ENCODE data around the gene ZNF274.
"Not testable (repeated sequence)": the region's sequence is repeated elsewhere in the genome, so short reads cannot be mapped to it uniquely, and the experiment has no call there.

ZNF274 gene

GRCh38 chr19:58182989-58183816 lies at the start of gene ZNF274:
ZNF274 (plus strand) TSS chr19:58183061; CDS start chr19:58183966, 905 bp downstream.
- Histone ChIP-seq H3K27ac (ENCODE audit: low read depth, low read length) (peak within 1 kb of the TSS; percentile 81), H3K27me3 (ENCODE audit: control insufficient read depth in 1 of 2, insufficient read depth in 2 of 2, low read length in 2 of 2) (no peaks in the 10 kb centered on the region), H3K9ac (ENCODE audit: low read length) (peak within 1 kb of the TSS; percentile 37), H3K4me1 (ENCODE audit: insufficient read depth, low read length) (no peaks in the 10 kb centered on the region), H3K36me3 (ENCODE audit: insufficient read depth, low read length) (peaks cover 29% of the 10 kb centered on the region), H3K9me3 (ENCODE audit: low read length) (peaks cover 66% of the 10 kb centered on the region), H3K4me3 (ENCODE audit: low read depth in 1 of 2, low read length in 2 of 2) (peak within 1 kb of the TSS; percentile 75 to 86)

GRCh38 chr19:58134244-58134643 lies 48.6 kb upstream of the ZNF274 start:
- H3K4me1 ChIP-seq (ENCODE audit: insufficient read depth, low read length): no peaks in the 10 kb centered on the region
- H3K27ac ChIP-seq (ENCODE audit: low read depth, low read length): no peak overlapping the region
- H3K9ac ChIP-seq (ENCODE audit: low read length): no peak overlapping the region
- H3K36me3 ChIP-seq (ENCODE audit: insufficient read depth, low read length): peaks cover 63% of the 10 kb centered on the region
- peaks cover 67% of the 10 kb centered on the region for H3K9me3 ChIP-seq (ENCODE audit: low read length)
- H3K27me3 ChIP-seq (ENCODE audit: control insufficient read depth in 1 of 2, insufficient read depth in 2 of 2, low read length in 2 of 2): no peaks in the 10 kb centered on the region
- H3K4me3 ChIP-seq (ENCODE audit: low read depth in 1 of 2, low read length in 2 of 2): no peak overlapping the region

GRCh38 chr19:58145849-58146248 lies 37.0 kb upstream of the ZNF274 start:
- H3K4me1 ChIP-seq (ENCODE audit: insufficient read depth, low read length): peaks cover 10% of the 10 kb centered on the region
- H3K36me3 ChIP-seq (ENCODE audit: insufficient read depth, low read length): peaks cover 17% of the 10 kb centered on the region
- no peak overlapping the region for H3K4me3 ChIP-seq (ENCODE audit: low read depth in 1 of 2, low read length in 2 of 2)
- no peaks in the 10 kb centered on the region for H3K27me3 ChIP-seq (ENCODE audit: control insufficient read depth in 1 of 2, insufficient read depth in 2 of 2, low read length in 2 of 2)
- H3K9me3 ChIP-seq (ENCODE audit: low read length): peaks cover 15% of the 10 kb centered on the region
- no peak overlapping the region for H3K27ac ChIP-seq (ENCODE audit: low read depth, low read length)
- H3K9ac ChIP-seq (ENCODE audit: low read length): no peak overlapping the region

GRCh38 chr19:58147475-58147874 lies 35.4 kb upstream of the ZNF274 start:
- H3K9me3 ChIP-seq (ENCODE audit: low read length); H3K27me3 ChIP-seq (ENCODE audit: control insufficient read depth in 1 of 2, insufficient read depth in 2 of 2, low read length in 2 of 2); H3K27ac ChIP-seq (ENCODE audit: low read depth, low read length); H3K9ac ChIP-seq (ENCODE audit: low read length); H3K36me3 ChIP-seq (ENCODE audit: insufficient read depth, low read length); H3K4me3 ChIP-seq (ENCODE audit: low read depth in 1 of 2, low read length in 2 of 2): not testable (repeated sequence)
- H3K4me1 ChIP-seq (ENCODE audit: insufficient read depth, low read length): peaks cover 15% of the 10 kb centered on the region

- peaks cover 28% of the 10 kb centered on the region for H3K4me1 ChIP-seq (ENCODE audit: insufficient read depth, low read length)
- peak within 1 kb of the TSS; percentile 84 for H3K9ac ChIP-seq (ENCODE audit: low read length)
Observed at GRCh38 chr19:58150328-58150921, 32.4 kb upstream of the ZNF274 start, which contains the start of gene ZNF329. ZNF329 (minus strand) TSS chr19:58150789; CDS start chr19:58129503, 21,286 bp downstream.

DNA sequence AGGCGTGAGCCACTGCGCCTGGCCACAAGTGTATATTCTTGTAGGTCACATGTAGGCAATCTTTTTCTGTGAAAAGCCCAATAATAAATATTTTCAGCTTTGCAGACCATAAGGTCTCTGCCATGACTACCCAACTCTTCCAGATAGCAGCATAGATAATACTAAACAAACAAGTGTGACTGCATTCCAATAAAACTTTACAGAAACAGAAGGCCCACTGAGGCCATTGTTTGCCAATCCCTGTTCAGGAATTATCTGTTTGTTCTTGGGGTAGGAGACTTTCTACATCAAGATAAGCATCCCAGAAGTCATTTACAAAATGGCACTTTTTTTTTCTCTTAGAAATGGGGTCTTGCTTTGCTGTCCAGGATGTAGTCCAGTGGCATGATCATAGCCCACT lies 29.5 kb upstream of the ZNF274 start:
- Histone ChIP-seq H3K9me3 (ENCODE audit: low read length) (no peaks in the 10 kb centered on the region), H3K4me1 (ENCODE audit: insufficient read depth, low read length) (peaks cover 28% of the 10 kb centered on the region), H3K27ac (ENCODE audit: low read depth, low read length) (no peak overlapping the region), H3K27me3 (ENCODE audit: control insufficient read depth in 1 of 2, insufficient read depth in 2 of 2, low read length in 2 of 2) (no peaks in the 10 kb centered on the region), H3K4me3 (ENCODE audit: low read depth in 1 of 2, low read length in 2 of 2) (peak overlapping the region in 1 of 2 donors; percentile 96), H3K9ac (ENCODE audit: low read length) (no peak overlapping the region), H3K36me3 (ENCODE audit: insufficient read depth, low read length) (no peaks in the 10 kb centered on the region)

More at GRCh38 chr19:58150328-58150921, 32.4 kb upstream of the ZNF274 start, which contains the start of gene ZNF329:
- Histone ChIP-seq H3K9me3 (ENCODE audit: low read length) (no peaks in the 10 kb centered on the region), H3K27ac (ENCODE audit: low read depth, low read length) (peak within 1 kb of the TSS; percentile 66), H3K36me3 (ENCODE audit: insufficient read depth, low read length) (no peaks in the 10 kb centered on the region), H3K4me3 (ENCODE audit: low read depth in 1 of 2, low read length in 2 of 2) (peak within 1 kb of the TSS; percentile 84 to 91), H3K27me3 (ENCODE audit: control insufficient read depth in 1 of 2, insufficient read depth in 2 of 2, low read length in 2 of 2) (no peaks in the 10 kb centered on the region)

- Histone ChIP-seq H3K36me3 (ENCODE audit: insufficient read depth, low read length) (no peaks in the 10 kb centered on the region), H3K4me1 (ENCODE audit: insufficient read depth, low read length) (peaks cover 26% of the 10 kb centered on the region), H3K4me3 (ENCODE audit: low read depth in 1 of 2, low read length in 2 of 2) (peak overlapping the region; percentile 96 to 97)
Observed at GRCh38 chr19:58154287-58154678, 28.6 kb upstream of the ZNF274 start.

DNA sequence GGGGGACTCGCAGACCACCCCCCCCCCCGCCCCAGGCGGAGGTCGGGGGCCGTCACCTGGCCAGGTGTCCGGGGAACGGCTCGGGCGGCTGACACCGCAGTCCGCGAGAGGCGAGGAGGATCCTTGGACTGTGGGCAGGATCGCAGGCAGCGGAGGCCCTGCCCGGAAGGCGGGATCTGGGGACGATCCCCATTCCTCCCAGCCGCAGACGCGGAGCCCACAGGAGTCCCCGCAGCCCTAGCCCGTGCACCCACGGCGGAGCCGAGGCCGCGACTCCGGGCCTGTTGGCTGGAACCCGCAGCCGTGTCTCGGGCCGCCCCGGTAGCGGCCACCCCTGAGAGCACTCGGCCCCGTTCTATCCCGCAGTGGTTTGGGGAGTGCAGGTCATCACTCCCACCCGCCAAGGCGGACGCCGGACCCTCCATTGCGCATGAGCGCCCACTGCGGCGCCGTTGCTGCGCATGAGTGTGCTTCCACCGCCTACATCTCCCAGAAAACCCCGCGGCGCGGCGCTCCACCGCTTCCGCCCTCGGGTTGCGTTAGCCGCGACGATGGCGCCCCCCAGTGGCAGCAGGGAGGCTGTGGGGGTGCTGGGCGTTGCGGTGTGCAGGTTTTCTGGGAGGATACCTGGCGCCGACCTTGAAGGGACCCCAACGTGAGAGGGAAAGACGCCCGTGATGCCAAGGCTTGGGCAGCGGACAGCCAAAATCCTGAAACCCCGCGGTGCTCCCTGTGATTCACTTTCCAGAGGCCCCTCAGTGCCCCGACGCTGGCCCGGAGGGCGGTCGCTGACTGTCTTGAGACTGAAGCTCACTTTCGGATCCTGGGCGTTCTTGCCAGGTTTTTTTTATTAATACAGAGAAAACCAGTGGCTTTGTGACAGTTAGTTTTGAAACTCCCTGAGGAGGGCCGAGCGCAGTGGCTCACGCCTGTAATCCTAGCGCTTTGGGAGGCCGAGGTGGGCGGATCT lies 27.9 kb upstream of the ZNF274 start:
- Histone ChIP-seq H3K4me1 (ENCODE audit: insufficient read depth, low read length) (peaks cover 20% of the 10 kb centered on the region), H3K36me3 (ENCODE audit: insufficient read depth, low read length) (no peaks in the 10 kb centered on the region), H3K27me3 (ENCODE audit: control insufficient read depth in 1 of 2, insufficient read depth in 2 of 2, low read length in 2 of 2) (no peaks in the 10 kb centered on the region), H3K9ac (ENCODE audit: low read length) (peak overlapping the region; percentile 76), H3K4me3 (ENCODE audit: low read depth in 1 of 2, low read length in 2 of 2) (peak overlapping the region; percentile 96 to 97), H3K27ac (ENCODE audit: low read depth, low read length) (peak overlapping the region; percentile 77), H3K9me3 (ENCODE audit: low read length) (no peaks in the 10 kb centered on the region)

More at GRCh38 chr19:58154287-58154678, 28.6 kb upstream of the ZNF274 start:
- H3K9me3 ChIP-seq (ENCODE audit: low read length): no peaks in the 10 kb centered on the region
- H3K27ac ChIP-seq (ENCODE audit: low read depth, low read length): peak overlapping the region; percentile 77
- H3K27me3 ChIP-seq (ENCODE audit: control insufficient read depth in 1 of 2, insufficient read depth in 2 of 2, low read length in 2 of 2): no peaks in the 10 kb centered on the region
- H3K9ac ChIP-seq (ENCODE audit: low read length): peak overlapping the region; percentile 76

GRCh38 chr19:58157045-58157728 lies 25.7 kb upstream of the ZNF274 start:
- Histone ChIP-seq H3K27me3 (ENCODE audit: control insufficient read depth in 1 of 2, insufficient read depth in 2 of 2, low read length in 2 of 2) (no peaks in the 10 kb centered on the region), H3K4me1 (ENCODE audit: insufficient read depth, low read length) (peaks cover 13% of the 10 kb centered on the region), H3K9me3 (ENCODE audit: low read length) (no peaks in the 10 kb centered on the region), H3K4me3 (ENCODE audit: low read depth in 1 of 2, low read length in 2 of 2) (no peak overlapping the region), H3K27ac (ENCODE audit: low read depth, low read length) (no peak overlapping the region), H3K36me3 (ENCODE audit: insufficient read depth, low read length) (no peaks in the 10 kb centered on the region), H3K9ac (ENCODE audit: low read length) (no peak overlapping the region)

DNA sequence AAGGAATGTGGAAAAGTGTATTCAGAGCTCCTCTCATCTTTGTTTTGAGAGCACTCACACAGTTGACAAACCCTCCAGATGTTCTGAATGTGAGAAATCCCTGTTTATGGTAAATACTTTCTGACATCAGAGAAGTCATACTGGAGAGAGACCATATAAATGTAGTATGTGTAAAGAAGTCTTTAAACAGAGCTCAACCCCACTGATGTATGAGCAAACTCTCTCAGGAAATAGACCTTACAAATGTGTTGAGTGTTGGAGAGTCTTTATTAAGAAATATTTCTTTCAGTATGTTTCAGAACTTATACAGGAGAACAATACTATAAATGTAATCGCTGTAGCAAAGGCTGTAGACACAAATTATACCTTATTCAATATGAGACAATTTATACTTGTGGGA lies 16.6 kb upstream of the ZNF274 start:
- H3K36me3 ChIP-seq (ENCODE audit: insufficient read depth, low read length): no peaks in the 10 kb centered on the region
- H3K4me1 ChIP-seq (ENCODE audit: insufficient read depth, low read length): no peaks in the 10 kb centered on the region
- peaks cover 19% of the 10 kb centered on the region for H3K9me3 ChIP-seq (ENCODE audit: low read length)
- H3K4me3 ChIP-seq (ENCODE audit: low read depth in 1 of 2, low read length in 2 of 2): no peak overlapping the region
- H3K27me3 ChIP-seq (ENCODE audit: control insufficient read depth in 1 of 2, insufficient read depth in 2 of 2, low read length in 2 of 2): no peaks in the 10 kb centered on the region
- H3K9ac ChIP-seq (ENCODE audit: low read length): no peak overlapping the region
- no peak overlapping the region for H3K27ac ChIP-seq (ENCODE audit: low read depth, low read length)

All from muscle layer of colon (tissue), 2 donors.